GM12801 (cell line): ENCODE data around the gene SYT6.

Experiments used
- CTCF ChIP-seq: IDR thresholded peaks from one replicate; pipeline ENCODE4 v1.5.1; 2011; ENCODE audit warnings: control low read depth; ENCODE audit not compliant: insufficient read length; ENCODE audit errors: extremely low read depth

The SYT6 gene

DNA sequence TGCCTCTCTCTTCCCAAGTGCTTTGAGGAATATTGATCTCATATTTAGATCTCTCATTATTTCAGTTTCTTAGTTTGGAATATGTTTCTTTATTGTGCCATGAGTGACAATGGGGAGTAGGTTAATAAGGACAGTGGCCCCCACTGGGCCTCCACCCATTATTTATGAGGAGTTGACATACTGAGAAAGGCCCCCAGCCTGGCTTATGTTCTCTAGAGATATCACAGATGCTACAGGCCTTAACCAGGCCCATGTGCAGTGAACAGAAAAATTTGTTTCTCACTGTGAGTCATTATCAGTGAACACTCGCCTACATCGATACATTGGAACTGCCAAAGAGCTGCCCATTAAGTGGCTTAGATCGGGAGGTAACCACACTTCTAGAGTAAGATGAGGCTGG lies 35.7 kb upstream of the SYT6 start:
- TF ChIP-seq CTCF = no peak

DNA sequence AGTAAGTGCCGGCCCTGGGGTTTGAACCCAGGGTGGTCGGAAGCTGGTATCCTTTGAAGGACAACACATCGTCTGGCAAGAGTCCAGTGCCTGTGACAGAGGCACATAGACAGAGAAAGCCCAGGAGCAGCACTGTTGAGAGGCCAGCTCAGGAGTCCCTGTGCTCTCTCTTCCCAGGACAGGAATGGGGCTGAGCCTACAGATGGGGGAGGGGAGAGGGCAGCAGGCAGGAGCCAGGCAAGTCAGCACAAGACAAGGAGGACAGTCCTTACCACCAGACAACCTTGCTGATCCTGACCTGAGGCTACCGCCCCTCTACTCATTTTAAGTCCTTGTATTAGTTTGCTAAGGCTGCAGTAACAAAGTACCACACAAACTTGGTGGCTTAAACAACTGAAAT lies 27.7 kb upstream of the SYT6 start:
- TF ChIP-seq CTCF = no peak

DNA sequence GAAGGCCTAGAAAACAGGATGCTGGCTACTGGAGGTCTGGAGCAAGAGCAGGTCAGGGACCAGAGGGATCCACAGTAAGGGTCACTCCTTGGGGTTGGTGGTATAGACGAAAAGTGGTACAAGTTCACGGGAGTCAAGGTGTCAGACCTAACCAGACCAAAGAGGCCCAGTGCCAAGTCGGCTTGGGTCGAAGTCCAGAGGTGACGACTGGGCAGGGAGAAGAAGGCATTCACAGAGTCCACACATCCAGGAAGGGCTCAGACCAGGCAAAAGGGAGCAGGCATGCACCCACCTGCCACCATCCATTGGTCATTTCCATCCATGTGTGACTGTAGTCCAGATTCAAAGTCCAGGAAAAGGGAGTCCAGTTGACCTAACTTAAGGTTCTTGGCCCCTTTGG lies 27.1 kb upstream of the SYT6 start:
- no peak for TF ChIP-seq CTCF

- no peak for TF ChIP-seq CTCF
These were observed 25.3 kb upstream of the SYT6 start for GRCh38 chr1:114178936-114179335.

DNA sequence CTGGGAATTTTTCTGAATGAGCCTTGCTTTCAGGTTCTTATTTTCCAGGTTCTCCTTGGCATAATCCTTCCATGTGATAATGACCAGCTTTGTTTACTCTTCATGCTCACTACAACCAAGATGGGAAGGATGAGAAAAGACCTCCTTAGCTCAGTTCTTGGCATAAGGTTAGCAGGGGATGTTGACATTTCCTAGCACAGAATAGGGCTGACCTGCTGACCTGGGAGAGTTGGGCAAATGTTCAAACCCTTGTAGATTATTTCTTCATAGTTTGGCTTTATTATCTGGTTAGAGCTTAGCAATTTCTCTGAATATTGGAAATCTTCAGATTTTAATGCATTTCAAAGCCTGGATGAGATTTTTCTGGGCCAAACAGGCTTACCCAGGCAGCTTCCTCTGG lies 23.6 kb upstream of the SYT6 start:
- TF ChIP-seq CTCF = no peak

GRCh38 chr1:114176366-114176765 lies 22.7 kb upstream of the SYT6 start:
- no peak for TF ChIP-seq CTCF

DNA sequence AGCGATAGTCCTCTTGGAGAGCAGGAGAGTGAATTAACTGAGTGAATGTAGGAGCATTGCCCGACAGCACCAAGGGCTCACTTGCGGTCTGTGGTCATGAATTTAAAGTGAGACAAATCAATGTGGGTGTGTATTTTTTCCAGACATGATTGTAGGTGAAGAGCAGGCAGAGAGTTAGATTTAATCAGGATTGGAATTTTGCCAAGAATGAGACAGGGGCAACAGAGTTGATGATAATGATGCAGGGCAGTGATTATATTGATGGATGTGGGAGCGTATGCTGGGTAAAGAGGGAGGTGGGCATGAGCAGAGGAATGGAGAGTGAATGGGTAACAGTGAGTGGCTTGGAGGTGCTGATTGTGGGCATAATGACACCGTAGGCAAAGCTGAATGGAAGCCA lies 20.0 kb upstream of the SYT6 start:
- TF ChIP-seq CTCF = no peak

DNA sequence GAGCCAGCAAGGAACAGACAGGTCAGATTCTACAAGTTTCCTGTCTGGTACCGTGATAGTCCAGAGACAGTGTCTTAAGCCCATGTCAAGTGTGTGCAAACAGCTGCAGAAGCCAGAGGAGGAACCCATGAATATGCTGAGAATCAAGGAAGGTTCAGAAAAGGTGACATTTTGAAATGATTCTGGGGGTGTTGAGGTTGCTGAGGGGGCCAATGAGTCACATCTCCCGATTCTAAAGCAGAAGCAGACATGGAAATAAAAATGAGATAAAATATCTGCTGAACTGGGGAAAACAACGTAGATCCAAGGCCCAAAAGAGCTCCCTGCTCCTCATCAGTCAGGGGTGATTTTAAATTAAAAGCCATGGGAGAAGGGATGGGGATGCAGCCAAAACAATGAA lies 15.8 kb upstream of the SYT6 start:
- TF ChIP-seq CTCF = no peak
